Effector memory CD4-positive, alpha-beta T cell (primary cell): Measurements from ENCODE around the gene PTPRR.

ENCODE experiments used
- DNase-seq, 3 donors: peaks; one replicate each; pipeline ENCODE4 v3.0.0-alpha.2; 2020
- H3K27ac ChIP-seq: 2 replicates; pipeline ENCODE4 v1.7.0; 2013; ENCODE audit warnings: mild to moderate bottlenecking, low read length, moderate library complexity; ENCODE audit not compliant: insufficient read depth, poor library complexity, severe bottlenecking
- H3K27me3 ChIP-seq: replicated peaks from 2 replicates; pipeline ENCODE4 v1.7.0; 2013; ENCODE audit warnings: mild to moderate bottlenecking, low read length; ENCODE audit not compliant: insufficient read depth, control insufficient read depth, poor library complexity, severe bottlenecking
- H3K36me3 ChIP-seq: 2 replicates; pipeline ENCODE4 v1.7.0; 2013; ENCODE audit warnings: mild to moderate bottlenecking, low read length, moderate library complexity; ENCODE audit not compliant: control insufficient read depth, insufficient read depth
- H3K4me1 ChIP-seq: 2 replicates; pipeline ENCODE4 v1.7.0; 2013; ENCODE audit warnings: low read length, mild to moderate bottlenecking; ENCODE audit not compliant: control insufficient read depth, insufficient read depth, poor library complexity, severe bottlenecking
- H3K4me3 ChIP-seq: 2 replicates; pipeline ENCODE4 v1.7.0; 2013; ENCODE audit warnings: low read length, low read depth, mild to moderate bottlenecking; ENCODE audit not compliant: insufficient read depth, poor library complexity, severe bottlenecking
- H3K9me3 ChIP-seq: 2 replicates; pipeline ENCODE4 v1.7.0; 2013; ENCODE audit warnings: mild to moderate bottlenecking, low read length, moderate library complexity; ENCODE audit not compliant: control insufficient read depth

Gene PTPRR

DNA sequence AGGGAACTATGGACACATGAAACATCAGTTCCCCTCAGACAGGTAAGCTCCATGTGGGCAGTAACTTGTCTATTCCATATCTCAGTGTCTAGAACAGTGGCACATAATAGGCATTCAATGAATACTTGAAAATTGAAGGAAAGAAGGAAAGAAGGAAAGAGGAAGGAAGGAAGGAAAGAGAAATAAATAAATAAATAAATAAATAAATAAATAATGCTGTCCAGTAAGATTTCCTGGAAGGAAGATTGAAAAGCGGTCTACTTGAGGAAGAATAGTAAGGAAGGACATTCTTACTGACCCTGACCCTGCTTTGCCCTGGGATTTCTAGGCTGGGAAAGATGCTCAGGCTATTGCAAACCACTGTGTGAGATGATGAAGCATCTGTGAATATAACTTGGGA is 91.5 kb downstream of the PTPRR start:
- Histone ChIP-seq H3K4me3 (no peak overlapping the region), H3K9me3 (no peaks in the 10 kb centered on the region), H3K27ac (no peak overlapping the region), H3K36me3 (no peaks in the 10 kb centered on the region), H3K4me1 (no peaks in the 10 kb centered on the region), H3K27me3 (no peaks in the 10 kb centered on the region)
- DNase-seq, result no peak

DNA sequence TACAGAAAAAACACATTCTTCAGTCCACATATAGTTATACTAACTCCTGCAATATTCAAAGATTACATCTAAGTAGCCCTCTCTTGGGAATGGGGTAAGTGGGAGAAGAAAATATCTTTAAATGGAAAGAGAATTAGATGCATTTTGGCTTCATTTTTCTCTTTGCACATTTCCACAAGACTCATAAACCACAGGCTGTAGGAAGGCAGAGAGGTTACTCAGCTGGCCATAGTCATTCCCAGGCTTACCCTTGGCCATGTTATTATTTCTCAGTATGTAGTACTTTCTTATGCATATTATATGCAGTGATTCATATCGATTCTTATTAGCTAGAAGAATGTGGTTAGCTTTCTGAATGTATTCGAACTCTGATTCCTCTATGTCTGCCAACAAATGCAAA is 92.2 kb downstream of the PTPRR start:
- no peak overlapping the region for H3K4me3 ChIP-seq
- no peaks in the 10 kb centered on the region for H3K27me3 ChIP-seq
- no peak overlapping the region for H3K27ac ChIP-seq
- H3K4me1 ChIP-seq, result no peaks in the 10 kb centered on the region
- no peak for DNase-seq
- no peaks in the 10 kb centered on the region for H3K9me3 ChIP-seq
- no peaks in the 10 kb centered on the region for H3K36me3 ChIP-seq

DNA sequence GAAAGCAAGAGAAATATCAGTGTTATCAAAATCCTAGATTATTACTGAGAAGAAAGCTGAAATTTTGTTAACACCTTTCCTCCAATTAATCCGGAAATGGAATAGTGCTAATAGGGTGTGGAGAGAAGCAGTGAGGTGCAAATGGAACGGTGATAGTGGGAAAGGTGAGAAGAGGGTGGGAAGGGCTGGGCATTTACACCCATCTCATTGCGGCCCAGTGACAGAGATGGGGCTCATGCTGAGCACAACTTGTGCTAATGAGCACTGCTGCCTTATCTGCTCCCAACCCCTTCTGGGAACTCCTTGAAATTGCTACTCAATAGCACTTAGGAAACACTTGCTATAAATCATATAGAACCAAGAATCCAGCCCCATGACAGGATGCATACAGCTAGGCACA is 94.4 kb downstream of the PTPRR start:
- no peaks in the 10 kb centered on the region for H3K4me1 ChIP-seq
- no peak for DNase-seq
- H3K36me3 ChIP-seq, result no peaks in the 10 kb centered on the region
- H3K9me3 ChIP-seq, result no peaks in the 10 kb centered on the region
- no peak overlapping the region for H3K27ac ChIP-seq
- no peaks in the 10 kb centered on the region for H3K27me3 ChIP-seq
- no peak overlapping the region for H3K4me3 ChIP-seq

- no peaks in the 10 kb centered on the region for H3K9me3 ChIP-seq
- H3K27ac ChIP-seq, result no peak overlapping the region
- H3K4me3 ChIP-seq, result no peak overlapping the region
- H3K36me3 ChIP-seq, result no peaks in the 10 kb centered on the region
- no peaks in the 10 kb centered on the region for H3K4me1 ChIP-seq
- no peak for DNase-seq
- H3K27me3 ChIP-seq, result no peaks in the 10 kb centered on the region
These were observed 96.0 kb downstream of the PTPRR start for GRCh38 chr12:70824511-70824910.

- no peaks in the 10 kb centered on the region for H3K9me3 ChIP-seq
- H3K4me3 ChIP-seq, result no peak overlapping the region
- no peaks in the 10 kb centered on the region for H3K4me1 ChIP-seq
- no peaks in the 10 kb centered on the region for H3K27me3 ChIP-seq
- H3K36me3 ChIP-seq, result no peaks in the 10 kb centered on the region
- H3K27ac ChIP-seq, result no peak overlapping the region
- DNase-seq, result no peak
These were observed 97.2 kb downstream of the PTPRR start for GRCh38 chr12:70823182-70823976.

DNA sequence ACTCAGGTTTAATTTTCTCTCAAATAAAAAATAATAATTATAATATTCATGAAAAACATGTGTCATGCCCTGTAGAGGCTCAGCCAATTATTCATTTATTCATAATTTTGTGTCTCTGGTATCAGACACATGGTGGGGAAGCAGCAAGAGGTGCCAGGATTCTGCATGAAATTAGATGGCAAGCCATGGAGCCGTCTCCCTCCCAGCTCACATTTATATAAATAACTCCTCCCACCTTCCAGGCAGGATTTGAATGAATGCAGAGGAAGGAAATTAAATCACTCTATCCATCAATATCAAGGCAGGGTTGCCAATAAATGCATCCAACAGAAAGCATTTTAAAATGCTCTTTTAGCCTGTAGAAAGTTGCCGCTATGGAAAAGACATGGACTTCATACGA is 98.1 kb downstream of the PTPRR start:
- Histone ChIP-seq H3K4me3 (no peak overlapping the region), H3K36me3 (no peaks in the 10 kb centered on the region), H3K27me3 (no peaks in the 10 kb centered on the region), H3K27ac (no peak overlapping the region), H3K4me1 (no peaks in the 10 kb centered on the region), H3K9me3 (no peaks in the 10 kb centered on the region)
- DNase-seq, result no peak

DNA sequence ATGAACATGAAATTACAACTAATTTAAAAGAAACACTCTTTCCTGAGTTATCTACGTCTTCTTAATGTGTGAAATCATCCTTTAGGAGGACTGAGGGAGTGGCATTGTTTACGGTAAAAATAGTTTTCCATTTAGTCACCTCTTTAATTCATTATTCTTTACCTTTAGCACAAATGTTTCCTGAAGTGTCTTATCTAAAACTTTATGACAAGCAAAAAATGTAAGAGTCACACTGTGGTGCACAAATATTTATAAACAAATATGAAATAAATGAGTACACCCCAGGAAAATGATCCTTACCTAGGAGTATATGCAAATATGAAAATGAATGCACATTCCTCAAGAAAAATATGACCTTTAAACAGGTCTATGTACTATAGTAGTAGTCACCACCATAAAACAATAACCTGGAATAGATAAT is 104.6 kb downstream of the PTPRR start:
- no peak overlapping the region for H3K4me3 ChIP-seq
- H3K36me3 ChIP-seq, result no peaks in the 10 kb centered on the region
- DNase-seq, result no peak

DNA sequence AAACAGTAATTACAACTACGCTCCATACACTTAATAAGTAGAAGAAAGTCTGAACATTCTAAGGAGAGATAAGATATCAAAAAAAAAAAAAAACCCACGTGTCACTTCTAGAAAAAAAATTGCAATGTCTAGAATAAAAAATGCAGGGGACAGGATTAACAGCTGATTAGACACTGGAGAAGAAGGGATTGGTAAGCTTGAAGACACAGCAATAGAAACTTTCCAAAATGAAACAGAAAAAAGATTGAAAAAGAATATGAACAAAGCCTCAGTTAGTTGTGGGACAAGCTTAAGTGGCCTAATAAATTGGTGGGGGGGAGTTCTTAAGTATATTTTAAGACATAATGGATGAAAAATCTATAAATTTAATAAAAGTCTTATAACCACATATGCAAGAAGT is 105.5 kb downstream of the PTPRR start:
- H3K27me3 ChIP-seq, result no peaks in the 10 kb centered on the region
- H3K4me1 ChIP-seq, result no peaks in the 10 kb centered on the region
- no peak overlapping the region for H3K27ac ChIP-seq
- no peak overlapping the region for H3K4me3 ChIP-seq
- no peaks in the 10 kb centered on the region for H3K36me3 ChIP-seq
- no peak for DNase-seq
- H3K9me3 ChIP-seq, result no peaks in the 10 kb centered on the region

More for the DNA sequence above, 104.6 kb downstream of the PTPRR start:
- Histone ChIP-seq H3K4me1 (no peaks in the 10 kb centered on the region), H3K27ac (no peak overlapping the region), H3K9me3 (no peaks in the 10 kb centered on the region), H3K27me3 (no peaks in the 10 kb centered on the region)

GRCh38 chr12:70813559-70813958 is 107.0 kb downstream of the PTPRR start:
- Histone ChIP-seq H3K4me3 (no peak overlapping the region), H3K27me3 (no peaks in the 10 kb centered on the region), H3K4me1 (no peaks in the 10 kb centered on the region), H3K27ac (no peak overlapping the region), H3K9me3 (no peaks in the 10 kb centered on the region), H3K36me3 (no peaks in the 10 kb centered on the region)
- DNase-seq, result no peak

DNA sequence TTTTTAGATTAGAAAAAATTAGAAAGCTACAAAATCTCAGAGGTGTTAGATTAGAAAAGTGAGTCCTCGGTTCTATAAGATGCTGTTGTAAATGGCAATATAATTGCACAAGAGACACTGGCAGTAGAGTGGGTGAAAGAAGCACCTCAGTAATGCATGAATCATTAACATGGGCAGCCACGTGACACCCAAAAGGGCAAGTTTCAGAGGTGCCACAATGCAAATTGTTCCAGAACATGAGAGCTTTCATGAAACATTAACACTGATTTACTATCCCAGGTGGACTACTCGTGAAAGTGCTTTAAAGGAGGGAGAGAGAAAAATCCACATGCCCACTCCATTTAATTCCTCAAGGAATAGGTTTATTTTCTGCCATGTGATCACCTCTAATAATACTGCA is 108.4 kb downstream of the PTPRR start:
- DNase-seq, result no peak
- H3K4me1 ChIP-seq, result no peaks in the 10 kb centered on the region
- no peaks in the 10 kb centered on the region for H3K9me3 ChIP-seq
- no peaks in the 10 kb centered on the region for H3K27me3 ChIP-seq
- no peaks in the 10 kb centered on the region for H3K36me3 ChIP-seq
- H3K4me3 ChIP-seq, result no peak overlapping the region
- H3K27ac ChIP-seq, result no peak overlapping the region
